ENCODE results near the gene DHX30.
"Not testable (repeated sequence)": the region's sequence is repeated elsewhere in the genome, so short reads cannot be mapped to it uniquely, and the experiment has no call there.

Gene DHX30

GRCh38 chr3:47803480-47804025, 615 bp downstream of the DHX30 start:
- DNase-seq (ENCODE audit: low spot score): no peak

- no peak for DNase-seq (ENCODE audit: low spot score)
Observed at GRCh38 chr3:47804577-47804976, 1.6 kb downstream of the DHX30 start.

GRCh38 chr3:47813551-47814177, 10.7 kb downstream of the DHX30 start:
- DNase-seq (ENCODE audit: low spot score): no peak

- no peak for DNase-seq (ENCODE audit: low spot score)
Observed at GRCh38 chr3:47817609-47818008, 14.7 kb downstream of the DHX30 start.

- peak; percentile 98 for DNase-seq (ENCODE audit: low spot score)
Observed at GRCh38 chr3:47824541-47825473, 21.9 kb downstream of the DHX30 start.

- DNase-seq (ENCODE audit: low spot score): no peak
Observed at GRCh38 chr3:47825590-47825989, 22.7 kb downstream of the DHX30 start.

GRCh38 chr3:47829482-47829881, 26.5 kb downstream of the DHX30 start:
- DNase-seq (ENCODE audit: low spot score): not testable (repeated sequence)

- no peak for DNase-seq (ENCODE audit: low spot score)
Observed at GRCh38 chr3:47836986-47837385, 34.0 kb downstream of the DHX30 start.

GRCh38 chr3:47838503-47838902, 35.6 kb downstream of the DHX30 start:
- DNase-seq (ENCODE audit: low spot score): no peak

- DNase-seq (ENCODE audit: low spot score): no peak
Observed at GRCh38 chr3:47841786-47842349, 38.9 kb downstream of the DHX30 start.

- no peak for DNase-seq (ENCODE audit: low spot score)
Observed at GRCh38 chr3:47846186-47846879, 43.4 kb downstream of the DHX30 start.

GRCh38 chr3:47846880-47847248, 43.9 kb downstream of the DHX30 start:
- no peak for DNase-seq (ENCODE audit: low spot score)

- no peak for DNase-seq (ENCODE audit: low spot score)
Observed at GRCh38 chr3:47847260-47847659, 44.3 kb downstream of the DHX30 start.

GRCh38 chr3:47847801-47848518, 45.0 kb downstream of the DHX30 start:
- DNase-seq (ENCODE audit: low spot score): no peak

- DNase-seq (ENCODE audit: low spot score): no peak
Observed at GRCh38 chr3:47848599-47849117, 45.7 kb downstream of the DHX30 start.

- DNase-seq (ENCODE audit: low spot score): no peak
Observed at GRCh38 chr3:47849186-47849698, 46.3 kb downstream of the DHX30 start.

- DNase-seq (ENCODE audit: low spot score): peak; percentile 65
Observed at GRCh38 chr3:47849699-47850563, 47.0 kb downstream of the DHX30 start.

GRCh38 chr3:47850564-47851410, 47.8 kb downstream of the DHX30 start:
- DNase-seq (ENCODE audit: low spot score): no peak
